ENCODE measurements around the gene SERPINC1. TPM values are rescaled to one million over a fixed set of nuclear protein-coding genes. Genes with fewer than 3 reads are reported as not detected.

Gene SERPINC1
- total and polyA plus RNA-seq, 2 of the 8 experiments (the other 6 are each of a cell fraction or from before 2014, with no cell fraction given) = 0.08 TPM; not detected in 1

DNA sequence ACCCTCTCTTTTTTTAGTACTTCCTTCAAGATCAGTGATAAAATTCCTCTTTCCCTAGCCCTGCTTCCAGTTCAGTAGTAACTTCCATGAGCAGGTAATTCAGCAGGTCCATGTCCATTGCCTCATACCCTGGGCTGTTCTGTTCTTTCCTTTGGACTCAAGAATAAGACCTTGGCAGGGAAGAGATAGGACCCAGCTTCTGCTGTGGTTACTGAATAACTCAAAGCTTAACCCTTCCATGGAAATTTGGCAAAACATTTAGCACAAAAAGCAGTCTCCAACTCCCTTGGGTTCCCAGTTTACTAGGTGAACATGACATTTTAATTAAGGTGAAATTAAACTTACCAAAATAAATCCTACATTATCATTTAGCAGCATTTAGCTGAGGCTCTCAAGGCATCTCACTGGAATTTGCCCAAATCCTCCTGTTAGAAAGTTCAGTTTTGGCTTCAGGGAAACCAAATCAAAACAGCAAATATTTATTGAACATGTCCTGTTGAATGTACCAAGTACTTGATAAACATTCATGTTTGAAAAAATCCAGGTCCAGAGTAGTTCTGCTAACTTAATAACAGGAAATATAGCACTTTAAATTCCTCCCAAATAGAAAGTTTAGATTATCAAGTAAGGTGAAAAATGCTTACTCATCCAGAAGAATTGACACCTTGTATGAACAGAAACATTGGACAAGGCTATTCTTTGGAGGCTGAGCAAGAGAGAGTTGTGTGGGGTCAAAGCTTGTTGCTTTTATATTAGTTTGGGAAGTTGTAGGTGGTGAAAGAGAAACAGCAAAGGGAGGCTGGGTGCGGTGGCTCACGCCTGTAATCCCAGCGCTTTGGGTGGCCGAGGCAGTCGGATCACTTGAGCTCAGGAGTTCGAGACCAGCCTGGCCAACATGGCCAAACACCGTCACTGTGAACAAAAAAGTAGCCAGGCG, 8.4 kb upstream of the SERPINC1 start:
- Histone ChIP-seq H2BK5ac (ENCODE audit: low read depth, low read length) (no peak overlapping the region), H3K27me3 (replicated peaks in 1 of 4; ENCODE audit: control insufficient read depth in 3 of 4, extremely low read depth in 1 of 4, insufficient read depth in 3 of 4, low read length in 3 of 4) (no peaks in the 10 kb centered on the region), H3K9me3 (ENCODE audit: insufficient read depth in 2 of 2, low read depth in 1 of 2, low read length in 1 of 2) (no peaks in the 10 kb centered on the region), H3K9ac (replicated peaks in 1 of 4; ENCODE audit: extremely low read depth in 1 of 4, low read depth in 3 of 4, low read length in 3 of 4) (no peak overlapping the region), H3K79me2 (ENCODE audit: control insufficient read depth in 1 of 2, insufficient read depth in 2 of 2, low read length in 2 of 2) (no peaks in the 10 kb centered on the region), H3K18ac (ENCODE audit: extremely low read depth, low read length) (no peak overlapping the region), H3K23ac (ENCODE audit: insufficient read length) (no peak overlapping the region), H2AK5ac (ENCODE audit: low read depth, low read length) (no peak overlapping the region), H3K27ac (ENCODE audit: low read depth, low read length) (no peak overlapping the region), H2BK15ac (ENCODE audit: low read length) (no peak overlapping the region), H4K20me1 (replicated peaks in 1 of 2; ENCODE audit: control insufficient read depth in 1 of 2, insufficient read depth in 2 of 2, low read length in 2 of 2) (no peaks in the 10 kb centered on the region), H3K4me3 (ENCODE audit: extremely low read depth in 1 of 4, insufficient read depth in 2 of 4, low read depth in 3 of 4, low read length in 4 of 4) (no peak overlapping the region), H3K23me2 (ENCODE audit: low read depth, low read length) (no peaks in the 10 kb centered on the region), H3K14ac (ENCODE audit: insufficient read length) (no peak overlapping the region), H2BK20ac (ENCODE audit: low read length) (no peak overlapping the region), H3K4me1 (replicated peaks in 1 of 4; ENCODE audit: control insufficient read depth in 3 of 4, insufficient read depth in 4 of 4, low read length in 3 of 4) (no peaks in the 10 kb centered on the region), H4K8ac (ENCODE audit: extremely low read depth, insufficient read depth, low read length) (no peak overlapping the region), H2BK120ac (replicated peaks; ENCODE audit: low read depth, low read length) (peak overlapping the region; percentile 49), H3K4ac (replicated peaks; ENCODE audit: insufficient read length, low read depth, low read length) (no peak overlapping the region), H3K79me1 (ENCODE audit: low read depth, low read length) (no peaks in the 10 kb centered on the region), H3K56ac (replicated peaks; ENCODE audit: insufficient read length, low read depth, low read length) (no peak overlapping the region), H2BK12ac (ENCODE audit: low read depth, low read length) (no peak overlapping the region), H3K36me3 (ENCODE audit: control insufficient read depth in 2 of 4, insufficient read depth in 4 of 4, low read length in 3 of 4) (no peaks in the 10 kb centered on the region), H4K91ac (replicated peaks; ENCODE audit: insufficient read length, low read length) (no peak overlapping the region), H3K4me2 (ENCODE audit: insufficient read depth in 1 of 2, low read depth in 2 of 2, low read length in 2 of 2) (no peak overlapping the region), H4K5ac (ENCODE audit: insufficient read length, low read depth, low read length) (no peak overlapping the region), H2AFZ (ENCODE audit: low read length) (no peak overlapping the region)
- TF ChIP-seq JUND (IDR thresholded peaks at IDR 0.05; ENCODE audit: low read length) (no peak), EZH2 (IDR thresholded peaks at IDR 0.05; ENCODE audit: low read depth, low read length, severe bottlenecking) (no peak), POLR2AphosphoS5 (IDR thresholded peaks at IDR 0.05; ENCODE audit: low read depth, low read length) (no peak), POU5F1 (IDR thresholded peaks at IDR 0.05; ENCODE audit: low read depth, low read length) (no peak), ZNF274 (IDR thresholded peaks at IDR 0.05; ENCODE audit: borderline replicate concordance, extremely low read depth, low read length) (no peak), RNF2 (IDR thresholded peaks at IDR 0.05; ENCODE audit: borderline replicate concordance, low read depth, low read length, missing control alignments, poor library complexity, severe bottlenecking) (no peak), SP4 (IDR thresholded peaks at IDR 0.05; ENCODE audit: low read length) (no peak), TEAD4 (IDR thresholded peaks at IDR 0.05; ENCODE audit: low read depth, low read length) (no peak), HDAC6 (IDR thresholded peaks at IDR 0.05; ENCODE audit: low read depth, low read length) (no peak)
- CTCF ChIA-PET (ENCODE audit: partially characterized antibody) = interaction anchor here (1.0 to 2.3 kb wide), 4 partner anchors 10 to 1198 kb away, joined by 3 to 6 read pairs (median 4); no protein-coding TSS in a partner anchor
- no peak for DNase-seq (ENCODE audit: low read depth in 1 of 2, low spot score in 2 of 2)
- POLR2A ChIA-PET (ENCODE audit: partially characterized antibody) = interaction anchor here (0.9 to 2.5 kb wide), 2 partner anchors 10 to 57 kb away, joined by 3 to 14 read pairs; partner anchors contain the start of genes GAS5 and ZBTB37
- FAIRE-seq = no peak
- WGBS, 2 experiments (ENCODE audit: extremely low coverage in 1 of 2, insufficient coverage in 1 of 2, insufficient read length in 1 of 2, insufficient replicate concordance in 2 of 2, low coverage in 1 of 2, low lambda C conversion rate in 2 of 2, missing lambda C conversion rate in 1 of 2) = 90% methylated on average over 8 of the region's 8 CpGs; no CpG with 5 or more reads in 1 of the 2 experiments

Measured in H1 (cell line).